DMS 273 treated with DMSO at 0.1 percent for 48 hours (cell line): ENCODE results near the gene HOXD13.

Experiments
- DNase-seq: peaks from one replicate; lab custom pipeline; 2025; lab: John Stamatoyannopoulos, UW

The HOXD13 gene

DNA sequence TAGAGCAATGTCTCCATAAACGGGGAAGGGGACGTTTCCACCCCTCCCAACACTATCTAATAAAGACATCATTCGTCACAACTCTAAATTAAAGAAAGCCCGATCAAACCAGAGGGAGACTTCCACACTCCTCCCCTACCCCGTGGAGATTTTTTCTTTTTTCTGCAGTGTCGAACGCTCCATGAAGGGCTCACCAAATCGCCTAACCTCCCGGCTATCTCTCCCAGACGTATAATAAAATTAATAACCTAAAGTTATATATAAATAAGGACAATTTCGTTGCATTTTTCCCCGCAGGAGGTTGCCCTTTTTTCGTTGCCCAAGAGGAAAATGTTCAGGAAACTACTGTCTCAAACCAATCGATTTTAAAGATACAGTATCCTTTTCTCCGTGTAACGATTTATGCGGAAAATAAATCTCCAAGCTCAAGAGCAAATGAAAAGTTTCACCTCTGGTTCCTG lies 11.1 kb upstream of the HOXD13 start:
- no peak for DNase-seq

DNA sequence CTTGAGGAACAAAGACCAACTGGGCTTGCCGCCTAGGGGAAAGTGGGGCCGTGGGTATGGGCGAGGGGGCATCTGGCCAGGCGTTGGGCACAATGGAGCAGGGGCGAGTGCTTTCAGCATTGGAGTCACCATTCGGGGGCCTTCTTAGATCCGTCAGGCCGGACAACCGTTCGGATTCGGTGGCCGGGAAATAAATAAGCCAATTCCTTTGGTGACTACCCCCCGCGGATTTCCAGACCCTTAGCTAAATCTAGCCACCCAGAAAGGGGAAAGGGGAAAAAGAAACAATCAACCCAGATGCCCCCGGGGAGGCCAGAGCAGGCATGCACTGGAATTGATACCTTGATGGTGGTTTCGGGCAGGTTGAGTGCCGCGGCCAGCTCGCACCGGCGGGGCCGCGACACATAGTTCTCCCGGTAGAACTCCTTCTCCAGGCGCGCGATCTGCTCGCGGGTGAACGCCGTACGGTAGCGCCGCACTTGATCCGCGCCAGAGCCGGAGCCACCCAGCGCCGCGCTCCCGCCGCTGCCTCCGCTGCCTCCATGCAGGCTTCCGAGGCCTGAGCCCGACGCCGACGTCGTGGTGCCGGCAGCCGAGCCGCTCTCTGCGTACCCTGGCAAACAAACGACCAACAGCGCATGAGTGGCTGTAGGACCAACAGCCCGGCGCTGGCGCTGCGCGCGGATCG lies 10.5 kb upstream of the HOXD13 start:
- no peak for DNase-seq

DNA sequence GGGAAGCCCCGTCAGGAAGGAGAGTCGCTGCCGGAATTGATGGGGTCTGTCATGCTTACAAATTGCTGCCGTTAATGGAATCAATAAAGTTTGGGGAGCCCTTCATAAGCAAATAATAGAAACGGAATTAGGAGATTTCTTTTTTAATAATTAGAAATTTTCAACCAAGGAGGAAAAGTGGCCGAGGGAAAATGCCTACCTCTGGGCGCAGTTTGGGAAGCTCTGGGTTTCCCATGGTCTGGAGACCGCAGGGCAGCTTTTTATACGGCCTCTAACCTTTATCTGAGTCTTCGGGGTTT lies 10.0 kb upstream of the HOXD13 start:
- DNase-seq = no peak

DNA sequence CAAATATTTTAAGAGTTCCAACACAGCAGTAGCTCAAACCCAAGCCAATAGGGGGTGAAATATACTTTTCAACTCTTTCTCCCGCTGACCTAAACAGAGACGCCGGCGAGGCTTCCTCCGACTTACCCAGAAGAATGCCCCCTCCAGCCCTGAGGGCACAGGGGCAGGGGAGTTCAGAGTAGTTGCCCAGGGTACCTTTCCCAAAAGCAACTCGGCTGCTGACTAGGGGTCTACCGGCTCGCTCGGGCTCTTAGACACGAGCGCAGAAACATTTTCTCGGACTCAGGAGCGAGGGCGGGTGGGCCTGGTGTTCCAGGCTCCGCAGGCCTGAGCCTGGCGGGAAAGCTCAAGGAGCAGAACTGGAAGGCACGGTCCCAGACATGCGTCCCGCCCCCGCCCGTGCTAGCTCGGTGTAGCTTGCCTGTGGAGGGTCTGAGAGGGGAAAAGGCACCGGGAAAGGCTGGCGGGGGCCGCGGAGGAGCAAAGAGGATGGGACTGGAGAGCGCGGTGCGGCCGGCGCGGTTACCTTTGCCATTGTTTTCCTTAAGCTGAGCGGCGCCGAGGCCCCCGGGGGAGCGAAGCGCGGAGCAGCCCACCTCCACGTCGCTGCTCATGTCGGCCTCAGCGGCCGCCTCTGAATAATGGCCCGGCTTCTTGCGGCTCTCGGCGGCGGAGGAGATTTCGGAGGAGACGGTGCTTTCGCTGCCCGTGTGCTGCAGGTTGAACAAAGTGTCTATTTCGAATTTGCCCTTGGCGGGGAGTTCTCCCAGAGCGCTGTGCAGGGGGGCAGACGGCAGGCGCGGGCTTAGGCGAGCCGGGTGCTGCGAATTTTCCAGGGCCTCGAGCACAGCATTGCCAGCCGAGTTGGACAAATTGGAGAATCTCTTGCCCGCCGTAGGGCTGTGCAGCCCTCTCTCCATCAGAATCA lies 9.4 kb upstream of the HOXD13 start:
- no peak for DNase-seq

DNA sequence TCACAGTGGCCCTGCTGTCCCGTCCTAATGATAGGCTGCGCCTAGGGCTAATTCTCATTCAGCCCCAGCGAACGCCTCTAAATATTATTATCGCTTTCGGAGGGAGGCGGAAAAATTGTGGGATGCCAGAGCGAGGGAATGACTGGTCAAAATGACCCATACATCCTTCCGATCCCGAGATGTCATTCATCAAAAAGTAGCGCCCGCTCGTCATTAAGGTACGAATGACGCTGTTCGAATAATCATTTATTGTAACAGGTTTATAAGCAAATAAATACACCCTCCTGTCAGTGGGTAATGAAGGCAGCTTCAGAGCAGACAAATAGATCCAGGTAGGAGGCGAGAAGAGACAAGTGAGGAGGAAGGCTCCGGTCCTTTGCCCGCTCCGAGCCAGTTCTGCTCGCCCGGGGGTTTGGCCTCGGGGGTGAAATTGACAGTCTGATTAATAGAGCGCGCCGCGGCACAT lies 8.7 kb upstream of the HOXD13 start, which contains the start of gene EVX2:
Gene EVX2 (minus strand): TSS at position 167 of the 466 bp plus-strand sequence. CDS start 186 bp downstream, outside the sequence.
- DNase-seq = no peak

DNA sequence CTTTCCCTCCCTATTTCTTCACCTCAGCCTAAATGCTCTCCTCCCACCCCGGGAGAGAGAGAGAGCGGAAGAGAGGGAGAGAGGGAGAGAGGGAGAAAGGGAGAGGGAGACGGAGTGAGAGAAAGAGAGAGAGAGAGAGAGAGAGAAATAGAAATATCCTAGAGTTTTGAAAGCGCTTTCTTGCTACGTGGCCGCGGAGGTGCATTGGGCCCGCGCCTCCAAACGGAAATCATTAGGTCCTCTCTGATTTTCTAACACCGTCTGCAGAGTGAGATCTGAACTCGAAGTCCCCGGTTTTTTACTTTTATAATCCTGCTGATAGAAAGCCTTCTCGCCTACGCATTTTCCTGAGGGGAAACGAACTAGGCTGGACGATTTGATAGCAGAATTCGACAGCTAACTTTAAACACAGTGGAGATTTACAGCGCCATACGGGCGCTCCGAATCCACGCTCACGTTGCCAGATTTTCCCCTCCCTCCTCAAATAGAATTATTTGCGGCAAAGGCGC lies 7.9 kb upstream of the HOXD13 start:
- no peak for DNase-seq

DNA sequence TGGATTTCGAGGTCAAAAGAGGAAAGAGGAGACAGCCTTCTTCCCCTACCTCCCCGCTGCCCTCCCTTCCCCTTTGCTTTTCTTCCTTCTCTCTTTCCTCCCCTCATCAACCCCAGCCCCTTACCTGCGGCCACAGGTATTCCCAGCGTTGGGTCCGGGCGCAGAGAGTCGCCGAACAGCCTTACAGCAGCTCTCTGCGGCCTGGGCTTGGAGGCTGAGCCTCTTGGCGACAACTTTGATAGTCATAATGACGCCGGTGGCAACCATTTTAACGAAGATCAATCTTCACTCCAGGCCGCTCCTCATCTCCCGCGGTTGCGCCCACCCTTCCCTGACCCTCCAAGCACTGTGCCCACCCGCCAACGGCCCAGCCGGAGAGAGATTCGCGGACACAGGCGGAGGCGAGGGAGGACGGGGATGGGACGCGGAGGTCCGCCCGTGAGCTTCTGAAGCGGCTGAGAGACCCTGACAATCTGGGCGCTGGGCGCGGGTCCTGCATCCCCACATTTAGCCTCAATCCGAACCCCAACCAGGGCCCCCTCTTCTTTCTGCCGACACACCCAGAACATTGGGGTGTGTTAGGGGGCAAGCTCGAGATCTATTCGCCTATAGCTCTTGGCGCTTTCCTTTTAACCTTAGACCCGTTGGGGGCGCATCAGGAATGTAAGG lies 7.3 kb upstream of the HOXD13 start:
- DNase-seq = no peak

DNA sequence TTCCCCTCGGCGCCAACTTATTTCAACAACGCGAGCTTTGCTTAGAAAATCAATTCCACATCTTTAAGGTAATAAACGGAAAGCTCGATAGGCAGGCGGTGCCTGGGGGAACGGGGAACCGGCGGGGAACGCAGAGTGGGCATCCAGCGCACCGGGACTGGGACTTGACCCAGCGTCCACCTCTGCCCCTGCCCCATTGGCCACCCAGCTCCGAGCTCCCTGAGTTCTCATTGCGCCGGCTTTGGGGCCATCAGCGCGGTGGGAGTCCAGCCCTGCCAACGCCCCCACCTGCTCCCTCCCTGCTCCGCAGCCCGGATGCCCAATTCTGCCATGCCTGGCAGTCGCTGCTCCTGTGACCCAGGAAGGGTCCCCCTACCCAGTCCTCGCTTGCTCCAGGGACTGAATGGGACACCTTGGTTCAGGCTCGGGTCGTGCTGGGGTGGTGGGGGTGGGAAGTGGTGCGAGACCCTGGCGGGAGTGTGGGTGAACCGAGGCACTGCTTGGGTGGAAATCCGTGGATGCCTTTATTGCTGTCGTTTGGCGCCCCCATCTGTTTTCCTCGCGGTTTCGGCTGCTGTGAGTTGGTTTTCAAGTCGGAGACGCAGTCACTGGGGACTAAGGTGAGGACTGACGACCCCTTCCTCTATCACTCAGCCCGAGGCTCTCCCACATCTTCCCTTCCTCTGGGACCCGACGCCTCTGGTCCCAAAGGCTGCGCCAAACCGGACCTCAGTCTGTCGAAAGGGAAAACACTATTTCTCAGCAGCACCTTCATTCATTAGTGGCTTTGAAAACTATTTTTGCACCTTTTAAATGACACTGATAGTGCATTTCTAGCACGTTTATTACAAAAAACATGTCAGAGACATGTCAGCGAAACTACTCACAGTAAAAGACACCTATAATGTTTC lies 6.4 kb upstream of the HOXD13 start:
- DNase-seq = peak; percentile 30

DNA sequence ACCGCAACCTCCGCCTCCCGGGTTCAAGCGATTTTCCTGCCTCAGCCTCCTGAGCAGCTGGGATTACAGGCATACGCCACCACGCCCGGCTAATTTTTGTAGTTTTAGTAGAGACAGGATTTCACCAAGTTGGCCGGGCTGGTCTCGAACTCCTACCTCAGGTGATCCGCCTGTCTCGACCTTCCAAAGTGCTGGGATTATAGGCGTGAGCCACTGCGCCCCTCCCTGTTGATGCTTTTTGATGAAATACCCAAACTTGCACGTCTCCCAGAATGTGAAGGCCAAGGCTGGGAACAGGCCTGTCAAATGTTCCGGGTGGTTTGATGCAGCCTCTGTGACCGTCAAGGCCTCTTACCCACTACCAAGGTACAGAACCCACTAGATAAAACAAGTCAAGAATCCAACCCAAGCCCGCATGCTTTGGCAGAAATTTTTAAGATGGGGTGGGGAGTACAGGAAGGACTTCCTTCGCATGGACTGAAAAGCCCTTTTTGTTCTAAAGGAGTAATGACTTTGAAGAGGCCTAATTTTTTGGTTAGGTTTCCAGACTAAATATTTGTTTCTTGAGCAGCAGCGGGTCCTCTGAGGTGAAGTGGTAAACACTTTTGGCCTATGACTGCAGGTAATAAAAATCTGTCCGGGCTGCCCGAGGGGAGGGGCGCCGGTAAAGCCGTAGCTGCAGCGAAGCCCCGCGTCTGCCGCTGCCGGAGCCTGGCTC lies 5.0 kb upstream of the HOXD13 start:
- DNase-seq = no peak

DNA sequence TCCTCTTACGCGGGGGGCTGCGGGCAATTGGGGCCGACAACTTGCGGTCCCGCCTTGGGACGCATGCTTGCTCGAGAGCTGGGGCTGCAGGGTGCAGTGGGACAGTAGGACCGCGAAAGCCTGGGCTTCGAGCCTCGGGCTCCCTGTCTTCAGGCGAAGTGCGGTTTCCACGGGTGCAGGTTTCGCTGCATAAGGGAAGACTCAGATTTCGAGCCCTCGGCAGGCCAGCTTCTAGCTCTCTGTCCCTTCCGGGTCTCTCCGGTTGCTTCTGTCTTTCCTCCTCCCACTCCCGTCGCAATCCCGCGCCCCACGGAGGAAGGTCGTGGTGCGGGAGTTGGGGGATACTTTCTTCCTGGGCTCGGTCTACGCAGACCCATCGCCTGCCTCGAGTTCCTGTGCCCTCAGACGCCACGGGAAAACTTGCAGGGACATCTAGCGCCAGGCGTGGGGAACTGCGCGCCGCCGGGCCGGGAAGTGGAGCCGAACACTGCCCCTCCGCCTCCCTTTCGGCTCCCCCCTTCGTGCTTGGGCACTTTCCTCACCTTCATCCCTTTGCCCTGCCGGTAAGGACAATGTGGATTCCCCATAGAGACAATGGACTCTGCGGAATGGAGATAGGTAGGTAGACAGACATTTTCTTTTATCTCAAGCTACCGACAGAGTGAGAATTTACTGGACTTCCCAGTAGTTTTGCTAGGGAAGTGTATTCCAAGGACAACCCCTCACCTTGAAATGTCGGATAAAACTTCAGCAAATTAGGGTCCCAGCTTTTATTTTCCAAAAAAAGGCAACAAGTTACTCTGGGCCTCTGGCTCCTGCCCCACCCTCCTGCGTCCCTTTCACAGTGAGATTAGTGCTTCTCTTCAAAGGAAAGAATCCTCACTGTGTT lies 4.2 kb upstream of the HOXD13 start:
- DNase-seq = peak; percentile 3

DNA sequence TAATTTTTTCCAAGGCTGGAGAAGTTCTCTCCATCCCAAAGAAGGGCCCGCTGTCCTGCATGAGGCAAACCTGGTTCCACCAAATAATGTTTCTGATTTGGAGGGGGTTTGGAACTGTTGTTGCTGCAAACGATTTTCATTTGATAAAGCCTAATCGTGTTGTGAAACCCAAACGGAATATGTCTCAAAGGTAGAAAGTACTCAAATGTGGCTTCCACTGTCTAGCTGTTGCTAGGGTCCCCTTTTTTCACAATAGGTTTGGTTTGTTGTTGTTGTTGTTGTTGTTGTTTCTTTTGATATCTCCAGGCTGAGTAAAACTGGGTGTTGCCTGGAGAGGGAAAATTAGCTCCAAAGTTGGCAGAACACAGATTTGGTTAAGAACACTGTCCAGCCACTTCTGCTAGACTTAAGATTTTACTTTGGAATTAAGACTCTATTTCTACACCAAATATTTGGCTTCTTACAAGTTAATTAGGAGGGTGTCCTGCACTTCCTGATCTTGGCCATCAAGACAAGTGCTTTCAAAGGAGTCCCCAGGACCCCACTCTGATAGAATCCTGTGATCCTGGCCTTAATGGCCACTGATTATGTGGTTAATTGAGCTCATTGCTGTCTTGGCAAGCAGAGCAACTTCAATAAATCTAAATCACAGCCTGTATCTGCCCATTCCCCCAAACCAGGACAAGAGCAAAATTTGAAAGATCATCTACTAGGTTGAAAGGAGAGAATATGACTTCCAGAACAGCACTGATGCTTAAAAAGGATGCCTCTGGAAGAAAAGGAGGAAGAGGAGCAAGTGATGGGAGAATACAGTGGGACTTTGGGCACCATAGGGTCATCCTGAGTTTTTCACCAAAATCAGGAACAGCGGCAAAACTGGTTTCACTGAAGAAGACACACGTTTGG lies 3.3 kb upstream of the HOXD13 start:
- no peak for DNase-seq

DNA sequence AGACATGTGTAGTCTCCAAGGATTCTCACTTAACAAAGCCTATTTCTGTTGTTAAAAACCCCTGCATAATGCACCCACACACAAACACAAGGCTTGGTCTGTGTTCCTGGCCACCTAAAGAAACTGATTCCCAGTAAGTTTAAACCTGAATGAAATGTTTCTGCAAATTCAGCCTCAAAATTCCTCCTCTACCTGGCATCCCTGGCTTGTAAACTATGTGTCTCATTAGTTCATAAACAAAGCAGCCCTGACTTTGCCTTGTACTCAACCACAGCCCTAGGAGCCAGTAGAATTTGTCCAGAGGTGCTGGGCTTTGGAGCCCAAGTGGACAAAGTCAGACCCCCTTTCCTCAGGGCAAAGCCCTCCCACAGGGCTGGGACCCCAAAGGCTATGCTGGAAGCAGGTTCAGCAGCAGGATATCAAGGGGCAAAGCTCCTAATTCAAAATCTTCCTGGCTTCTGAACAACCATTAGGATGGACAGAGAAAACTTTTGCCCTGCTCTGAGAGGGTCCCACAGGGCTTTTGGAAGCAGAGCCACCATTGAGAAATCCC lies 2.6 kb upstream of the HOXD13 start:
- no peak for DNase-seq

DNA sequence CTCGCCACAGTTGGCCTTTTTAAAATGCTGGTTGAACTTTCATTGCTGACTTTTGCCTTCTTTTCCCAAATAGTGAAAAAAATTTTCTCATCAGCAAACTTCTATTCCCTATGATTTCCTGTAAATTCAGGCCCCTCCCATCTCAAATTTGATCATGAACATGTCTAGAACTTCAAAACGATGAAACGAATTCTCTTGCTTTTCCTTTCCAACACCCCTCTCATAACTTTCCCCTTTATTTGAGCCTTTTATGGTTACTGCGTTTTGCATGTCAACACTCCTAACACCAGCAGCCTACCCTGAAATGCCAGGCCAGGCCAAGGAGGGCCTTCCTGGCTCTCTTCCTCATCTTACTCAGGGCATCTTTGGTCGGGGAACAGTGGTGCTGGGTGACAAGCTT lies 1.7 kb upstream of the HOXD13 start:
- no peak for DNase-seq

DNA sequence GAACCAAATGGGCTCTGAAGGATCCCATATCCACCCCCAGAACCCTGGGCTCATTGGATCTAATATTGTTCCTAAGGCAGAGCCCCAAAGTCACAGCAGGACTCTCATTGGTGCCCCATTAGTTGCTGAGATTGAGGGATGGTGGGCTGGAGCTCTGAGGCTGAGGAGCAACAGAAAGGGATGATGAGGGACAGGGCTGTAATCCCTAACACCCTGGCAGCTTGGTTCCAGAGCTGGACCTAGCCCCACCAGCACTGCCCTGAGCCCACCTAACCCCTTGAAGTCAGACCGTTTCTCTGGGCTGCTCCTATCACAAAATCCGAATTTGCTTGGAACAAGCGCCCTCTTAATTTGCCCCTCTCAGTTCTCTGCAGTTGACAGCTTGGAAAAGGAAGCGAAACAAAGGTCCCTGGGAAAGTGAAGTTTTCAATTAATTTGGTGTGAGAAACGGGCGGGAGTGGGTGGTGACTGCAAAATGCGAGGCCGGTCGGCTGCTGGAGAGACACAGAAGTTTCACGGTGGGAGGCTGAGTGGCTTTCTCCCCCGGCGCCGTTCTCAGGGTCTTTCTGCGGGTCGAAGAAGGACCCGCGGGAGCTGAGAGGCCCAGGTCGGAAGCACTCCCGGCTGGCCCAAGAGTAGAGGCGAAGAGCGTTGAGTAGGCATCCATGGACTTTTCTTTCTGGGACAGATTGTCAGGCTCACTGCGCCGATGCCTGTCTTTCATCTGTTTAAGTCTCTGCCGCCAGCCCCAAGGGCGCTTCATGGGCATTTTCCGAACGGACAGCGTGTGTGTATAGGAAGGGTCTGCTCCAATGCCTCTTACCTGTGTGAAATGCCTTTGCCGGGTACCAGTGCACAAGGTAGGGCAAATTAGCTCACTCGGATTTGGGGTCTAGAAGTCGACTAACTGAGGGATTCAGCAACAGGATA lies 927 bp upstream of the HOXD13 start:
- DNase-seq = no peak

DNA sequence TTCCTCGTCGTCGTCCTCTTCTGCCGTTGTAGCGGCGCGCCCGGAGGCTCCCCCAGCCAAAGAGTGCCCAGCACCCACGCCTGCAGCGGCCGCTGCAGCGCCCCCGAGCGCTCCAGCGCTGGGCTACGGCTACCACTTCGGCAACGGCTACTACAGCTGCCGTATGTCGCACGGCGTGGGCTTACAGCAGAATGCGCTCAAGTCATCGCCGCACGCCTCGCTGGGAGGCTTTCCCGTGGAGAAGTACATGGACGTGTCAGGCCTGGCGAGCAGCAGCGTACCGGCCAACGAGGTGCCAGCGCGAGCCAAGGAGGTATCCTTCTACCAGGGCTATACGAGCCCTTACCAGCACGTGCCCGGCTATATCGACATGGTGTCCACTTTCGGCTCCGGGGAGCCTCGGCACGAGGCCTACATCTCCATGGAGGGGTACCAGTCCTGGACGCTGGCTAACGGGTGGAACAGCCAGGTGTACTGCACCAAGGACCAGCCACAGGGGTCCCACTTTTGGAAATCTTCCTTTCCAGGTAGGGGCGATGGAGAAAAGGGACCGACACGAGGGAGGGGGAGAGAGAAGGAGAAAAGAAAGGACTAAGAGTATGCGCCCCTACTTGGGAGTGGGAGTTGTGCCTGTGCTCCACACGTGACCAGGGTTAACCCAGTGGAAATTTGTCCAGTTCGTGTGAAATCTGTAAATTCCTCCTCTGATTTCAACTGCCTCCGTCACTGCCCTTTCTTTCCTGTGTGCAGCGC lies 800 bp downstream of the HOXD13 start:
- DNase-seq = peak; percentile 28

DNA sequence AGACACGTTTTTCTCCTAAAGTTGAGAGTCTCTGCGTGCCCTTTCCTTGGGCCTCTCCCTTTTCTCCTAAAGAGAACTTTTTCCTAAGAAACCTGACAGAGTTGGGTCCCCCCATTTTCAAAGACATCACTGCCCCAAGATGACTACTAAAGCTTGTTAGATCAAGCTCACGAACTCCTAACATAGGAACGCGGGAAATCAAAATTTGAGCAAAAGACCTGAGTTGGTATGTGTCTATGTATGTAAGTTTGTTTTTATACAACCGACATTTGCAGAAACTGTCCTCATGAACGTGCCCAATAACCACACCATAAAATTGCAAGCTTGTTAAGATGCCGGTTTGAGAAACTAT lies 1.4 kb downstream of the HOXD13 start:
- no peak for DNase-seq

DNA sequence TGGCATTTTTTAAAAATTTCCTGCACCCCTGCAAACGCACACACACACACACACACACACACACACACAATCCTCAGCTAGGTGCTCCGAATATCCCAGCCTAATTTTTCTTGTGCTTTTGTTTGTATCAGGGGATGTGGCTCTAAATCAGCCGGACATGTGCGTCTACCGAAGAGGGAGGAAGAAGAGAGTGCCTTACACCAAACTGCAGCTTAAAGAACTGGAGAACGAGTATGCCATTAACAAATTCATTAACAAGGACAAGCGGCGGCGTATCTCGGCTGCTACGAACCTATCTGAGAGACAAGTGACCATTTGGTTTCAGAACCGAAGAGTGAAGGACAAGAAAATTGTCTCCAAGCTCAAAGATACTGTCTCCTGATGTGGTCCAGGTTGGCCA lies 1.8 kb downstream of the HOXD13 start:
- no peak for DNase-seq
